ENCODE measurements around the gene DICER1.

DNA sequence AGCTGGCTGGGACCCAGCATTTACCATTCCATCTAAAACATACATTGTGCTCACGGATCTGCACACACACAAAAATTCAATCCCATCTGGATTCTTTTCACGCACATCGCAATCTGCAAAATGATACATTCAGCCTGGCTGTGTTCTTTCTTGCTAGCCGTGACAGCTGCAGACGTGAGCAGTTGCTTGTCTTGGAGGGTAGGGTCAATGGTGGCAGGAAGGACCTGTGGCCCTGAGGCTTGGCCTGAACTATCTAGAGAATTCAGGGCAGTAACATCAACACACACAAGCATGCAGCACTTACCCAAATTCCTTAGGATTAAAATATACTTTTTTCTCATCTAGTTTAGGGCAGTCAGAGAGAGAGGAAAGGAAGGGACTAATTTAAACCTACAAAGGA is 72.0 kb downstream of the DICER1 start:
- TF ChIP-seq GABPA (IDR thresholded peaks at IDR 0.05; ENCODE audit: low read depth) (no peak), POLR2AphosphoS5 (IDR thresholded peaks at IDR 0.05; ENCODE audit: low read depth) (no peak), SPI1 (IDR thresholded peaks at IDR 0.05; ENCODE audit: borderline replicate concordance, low read depth) (no peak)
- TF ChIP-seq, protein P1, sequence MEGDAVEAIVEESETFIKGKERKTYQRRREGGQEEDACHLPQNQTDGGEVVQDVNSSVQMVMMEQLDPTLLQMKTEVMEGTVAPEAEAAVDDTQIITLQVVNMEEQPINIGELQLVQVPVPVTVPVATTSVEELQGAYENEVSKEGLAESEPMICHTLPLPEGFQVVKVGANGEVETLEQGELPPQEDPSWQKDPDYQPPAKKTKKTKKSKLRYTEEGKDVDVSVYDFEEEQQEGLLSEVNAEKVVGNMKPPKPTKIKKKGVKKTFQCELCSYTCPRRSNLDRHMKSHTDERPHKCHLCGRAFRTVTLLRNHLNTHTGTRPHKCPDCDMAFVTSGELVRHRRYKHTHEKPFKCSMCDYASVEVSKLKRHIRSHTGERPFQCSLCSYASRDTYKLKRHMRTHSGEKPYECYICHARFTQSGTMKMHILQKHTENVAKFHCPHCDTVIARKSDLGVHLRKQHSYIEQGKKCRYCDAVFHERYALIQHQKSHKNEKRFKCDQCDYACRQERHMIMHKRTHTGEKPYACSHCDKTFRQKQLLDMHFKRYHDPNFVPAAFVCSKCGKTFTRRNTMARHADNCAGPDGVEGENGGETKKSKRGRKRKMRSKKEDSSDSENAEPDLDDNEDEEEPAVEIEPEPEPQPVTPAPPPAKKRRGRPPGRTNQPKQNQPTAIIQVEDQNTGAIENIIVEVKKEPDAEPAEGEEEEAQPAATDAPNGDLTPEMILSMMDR (IDR thresholded peaks at IDR 0.05; ENCODE audit: insufficient read depth, low read length), result no peak
